ENCODE results near the gene KIF18B.

The KIF18B gene

GRCh38 chr17:44933824-44934744 lies 13.5 kb downstream of the KIF18B start:
- no peak overlapping the region for H3K4me3 ChIP-seq
- no peak overlapping the region for H3K27ac ChIP-seq
- no peaks in the 10 kb centered on the region for H3K9me3 ChIP-seq (ENCODE audit: low read depth, low read length)
- H3K36me3 ChIP-seq (ENCODE audit: insufficient read depth, low read length) = peaks cover 95% of the 10 kb centered on the region
- no peak for TF ChIP-seq FOXP2 (optimal IDR thresholded peaks at IDR 0.05; ENCODE audit: control extremely low read depth, extremely low read length, insufficient read depth)
- TF ChIP-seq EZH2 (IDR thresholded peaks at IDR 0.05) = no peak
- TF ChIP-seq POLR2AphosphoS5 (IDR thresholded peaks at IDR 0.05; ENCODE audit: borderline replicate concordance, low read depth, low read length) = no peak
- DNase-seq (ENCODE audit: low read depth, low spot score) = no peak
- H3K9ac ChIP-seq (ENCODE audit: insufficient read length) = no peak overlapping the region

DNA sequence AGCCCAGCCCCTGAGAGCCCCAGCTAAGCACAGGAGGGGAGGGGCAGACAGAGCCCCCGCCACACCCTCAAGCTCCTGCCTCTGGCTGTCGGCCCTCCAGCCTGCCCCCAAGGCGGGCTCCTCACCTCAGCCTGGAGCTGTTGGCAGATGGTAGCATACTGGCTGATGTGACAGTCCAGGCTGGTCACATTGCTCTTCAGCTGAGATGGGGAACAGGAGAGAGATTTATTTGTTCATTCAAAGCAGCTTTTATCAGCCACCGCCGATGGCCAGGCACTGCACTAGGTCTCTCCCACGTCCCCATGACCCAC lies 14.8 kb downstream of the KIF18B start:
- no peak for TF ChIP-seq EZH2 (IDR thresholded peaks at IDR 0.05)
- TF ChIP-seq FOXP2 (optimal IDR thresholded peaks at IDR 0.05; ENCODE audit: control extremely low read depth, extremely low read length, insufficient read depth) = no peak
- TF ChIP-seq POLR2AphosphoS5 (IDR thresholded peaks at IDR 0.05; ENCODE audit: borderline replicate concordance, low read depth, low read length) = peak; percentile 5; the same call in 1 of the 2 replicates
- Histone ChIP-seq H3K36me3 (ENCODE audit: insufficient read depth, low read length) (peaks cover 96% of the 10 kb centered on the region), H3K9me3 (ENCODE audit: low read depth, low read length) (no peaks in the 10 kb centered on the region), H3K9ac (ENCODE audit: insufficient read length) (no peak overlapping the region), H3K27ac (no peak overlapping the region), H3K4me3 (no peak overlapping the region)
- DNase-seq (ENCODE audit: low read depth, low spot score) = no peak

GRCh38 chr17:44932096-44932786 lies 15.3 kb downstream of the KIF18B start:
- Histone ChIP-seq H3K36me3 (ENCODE audit: insufficient read depth, low read length) (peaks cover 96% of the 10 kb centered on the region), H3K27ac (no peak overlapping the region)

GRCh38 chr17:44931376-44931775 lies 16.2 kb downstream of the KIF18B start:
- Histone ChIP-seq H3K9me3 (ENCODE audit: low read depth, low read length) (no peaks in the 10 kb centered on the region), H3K36me3 (ENCODE audit: insufficient read depth, low read length) (peaks cover 99% of the 10 kb centered on the region), H3K4me3 (no peak overlapping the region), H3K27ac (no peak overlapping the region), H3K9ac (ENCODE audit: insufficient read length) (no peak overlapping the region)
- no peak for DNase-seq (ENCODE audit: low read depth, low spot score)
- TF ChIP-seq FOXP2 (optimal IDR thresholded peaks at IDR 0.05; ENCODE audit: control extremely low read depth, extremely low read length, insufficient read depth) (no peak), EZH2 (IDR thresholded peaks at IDR 0.05) (no peak), POLR2AphosphoS5 (IDR thresholded peaks at IDR 0.05; ENCODE audit: borderline replicate concordance, low read depth, low read length) (no peak)

More at GRCh38 chr17:44932096-44932786, 15.3 kb downstream of the KIF18B start:
- H3K9me3 ChIP-seq (ENCODE audit: low read depth, low read length) = no peaks in the 10 kb centered on the region
- TF ChIP-seq POLR2AphosphoS5 (IDR thresholded peaks at IDR 0.05; ENCODE audit: borderline replicate concordance, low read depth, low read length) (no peak), EZH2 (IDR thresholded peaks at IDR 0.05) (no peak), FOXP2 (optimal IDR thresholded peaks at IDR 0.05; ENCODE audit: control extremely low read depth, extremely low read length, insufficient read depth) (no peak)
- DNase-seq (ENCODE audit: low read depth, low spot score) = no peak
- H3K9ac ChIP-seq (ENCODE audit: insufficient read length) = no peak overlapping the region
- H3K4me3 ChIP-seq = no peak overlapping the region

GRCh38 chr17:44930667-44931066 lies 16.9 kb downstream of the KIF18B start:
- peaks cover 99% of the 10 kb centered on the region for H3K36me3 ChIP-seq (ENCODE audit: insufficient read depth, low read length)
- H3K9me3 ChIP-seq (ENCODE audit: low read depth, low read length) = no peaks in the 10 kb centered on the region
- TF ChIP-seq FOXP2 (optimal IDR thresholded peaks at IDR 0.05; ENCODE audit: control extremely low read depth, extremely low read length, insufficient read depth) (no peak), EZH2 (IDR thresholded peaks at IDR 0.05) (no peak), POLR2AphosphoS5 (IDR thresholded peaks at IDR 0.05; ENCODE audit: borderline replicate concordance, low read depth, low read length) (no peak)
- H3K4me3 ChIP-seq = no peak overlapping the region
- H3K27ac ChIP-seq = no peak overlapping the region
- H3K9ac ChIP-seq (ENCODE audit: insufficient read length) = no peak overlapping the region
- no peak for DNase-seq (ENCODE audit: low read depth, low spot score)

DNA sequence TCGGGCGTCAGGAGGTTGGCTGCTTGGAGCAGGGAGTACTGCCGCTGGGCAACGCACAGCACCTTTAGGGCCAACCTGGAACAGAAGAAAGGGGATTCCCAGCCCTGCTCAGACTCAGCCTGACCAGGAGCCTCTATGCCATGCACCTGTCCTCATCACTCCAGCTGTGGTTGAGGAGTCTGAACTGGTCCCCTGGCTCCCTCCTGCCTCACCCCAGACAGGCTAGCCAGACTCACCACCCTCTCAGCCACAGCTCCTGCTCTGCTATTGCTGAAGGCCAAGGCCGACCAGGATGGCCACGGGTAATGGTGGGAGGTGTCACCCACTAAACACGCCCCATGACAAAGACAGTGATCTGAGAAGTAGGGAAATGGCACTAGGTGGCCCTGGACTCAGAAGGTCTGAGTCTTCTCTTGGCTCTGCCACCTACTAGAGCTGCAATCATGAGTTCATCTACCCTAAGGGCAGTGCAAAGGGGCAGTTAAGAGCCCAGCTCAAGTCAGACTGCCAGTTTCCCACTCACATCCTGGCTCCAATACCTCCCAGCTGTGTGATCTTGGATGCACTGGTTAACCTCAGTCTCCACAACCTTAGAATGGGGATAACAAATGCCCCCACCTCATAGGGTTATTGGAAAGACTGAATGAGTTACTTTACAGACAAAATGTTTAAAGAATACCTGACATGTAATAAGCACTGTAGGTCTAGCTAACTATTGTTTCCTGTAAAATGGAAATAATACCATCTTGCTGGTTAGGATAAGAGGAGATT lies 18.4 kb downstream of the KIF18B start:
- Histone ChIP-seq H3K36me3 (ENCODE audit: insufficient read depth, low read length) (peaks cover 84% of the 10 kb centered on the region), H3K4me3 (no peak overlapping the region), H3K9ac (ENCODE audit: insufficient read length) (no peak overlapping the region), H3K27ac (no peak overlapping the region), H3K9me3 (ENCODE audit: low read depth, low read length) (no peaks in the 10 kb centered on the region)
- DNase-seq (ENCODE audit: low read depth, low spot score) = no peak
- no peak for TF ChIP-seq POLR2AphosphoS5 (IDR thresholded peaks at IDR 0.05; ENCODE audit: borderline replicate concordance, low read depth, low read length)
- no peak for TF ChIP-seq FOXP2 (optimal IDR thresholded peaks at IDR 0.05; ENCODE audit: control extremely low read depth, extremely low read length, insufficient read depth)
- TF ChIP-seq EZH2 (IDR thresholded peaks at IDR 0.05) = no peak

DNA sequence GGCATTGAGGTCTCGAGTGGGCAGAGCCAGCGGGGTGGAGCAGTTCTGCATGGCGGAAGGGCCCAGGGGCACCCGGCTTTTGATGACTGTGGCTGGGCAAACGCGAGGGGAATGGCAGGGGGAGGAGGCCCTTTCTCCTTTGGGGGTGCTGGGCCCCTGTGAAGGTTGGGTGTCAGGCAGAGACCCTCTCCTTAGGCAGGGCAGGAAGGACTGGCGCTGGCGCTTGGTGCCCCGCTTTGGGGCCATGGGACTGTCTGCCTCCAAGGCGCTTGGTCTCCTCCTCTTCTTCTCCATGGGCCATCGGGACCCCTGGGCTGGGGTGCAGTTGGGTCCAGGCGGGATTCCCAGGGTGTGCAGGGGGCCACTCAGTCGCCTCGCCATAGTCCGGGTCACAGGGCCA lies 19.4 kb downstream of the KIF18B start:
- Histone ChIP-seq H3K9me3 (ENCODE audit: low read depth, low read length) (no peaks in the 10 kb centered on the region), H3K9ac (ENCODE audit: insufficient read length) (no peak overlapping the region), H3K27ac (no peak overlapping the region), H3K4me3 (no peak overlapping the region), H3K36me3 (ENCODE audit: insufficient read depth, low read length) (peaks cover 75% of the 10 kb centered on the region)
- TF ChIP-seq EZH2 (IDR thresholded peaks at IDR 0.05) = no peak
- no peak for TF ChIP-seq POLR2AphosphoS5 (IDR thresholded peaks at IDR 0.05; ENCODE audit: borderline replicate concordance, low read depth, low read length)
- TF ChIP-seq FOXP2 (optimal IDR thresholded peaks at IDR 0.05; ENCODE audit: control extremely low read depth, extremely low read length, insufficient read depth) = no peak
- no peak for DNase-seq (ENCODE audit: low read depth, low spot score)

DNA sequence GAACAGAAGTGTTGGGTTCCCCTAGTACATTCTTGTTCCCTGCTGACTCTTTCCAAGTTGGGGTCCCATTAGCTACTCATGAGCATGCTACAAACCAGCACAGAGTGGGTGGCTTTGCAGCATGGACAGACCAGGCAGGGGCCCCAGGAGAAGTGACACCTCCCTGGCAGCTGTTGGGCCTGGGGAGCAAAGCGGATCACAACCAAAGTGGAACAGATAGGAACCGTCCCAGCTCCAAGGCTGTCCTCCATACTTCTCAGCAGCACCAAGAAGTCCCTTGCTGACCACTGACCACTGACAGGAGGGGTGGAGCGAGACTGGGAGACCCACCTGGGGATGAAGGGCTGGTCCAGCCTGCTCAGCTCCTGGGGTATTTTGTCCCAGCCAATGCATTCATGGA lies 19.9 kb downstream of the KIF18B start:
- Histone ChIP-seq H3K4me3 (no peak overlapping the region), H3K9ac (ENCODE audit: insufficient read length) (no peak overlapping the region), H3K27ac (no peak overlapping the region), H3K36me3 (ENCODE audit: insufficient read depth, low read length) (peaks cover 70% of the 10 kb centered on the region), H3K9me3 (ENCODE audit: low read depth, low read length) (no peaks in the 10 kb centered on the region)
- TF ChIP-seq POLR2AphosphoS5 (IDR thresholded peaks at IDR 0.05; ENCODE audit: borderline replicate concordance, low read depth, low read length) (no peak), FOXP2 (optimal IDR thresholded peaks at IDR 0.05; ENCODE audit: control extremely low read depth, extremely low read length, insufficient read depth) (no peak), EZH2 (IDR thresholded peaks at IDR 0.05) (no peak)
- no peak for DNase-seq (ENCODE audit: low read depth, low spot score)

Measured in SK-N-MC (cell line).